ENCODE results near the gene RBM47. TPM values are rescaled to one million over a fixed set of nuclear protein-coding genes. Genes with fewer than 3 reads are reported as not detected.
"Not testable (repeated sequence)": the region's sequence is repeated elsewhere in the genome, so short reads cannot be mapped to it uniquely, and the experiment has no call there.

Gene RBM47
- total RNA-seq, 1 donor from 2014 or later: 70.6 TPM

- ATAC-seq: peak; percentile 71
These were observed 103.7 kb downstream of the RBM47 start for GRCh38 chr4:40525752-40526598.

- no peak for ATAC-seq
These were observed 105.2 kb downstream of the RBM47 start for GRCh38 chr4:40524366-40525041.

- ATAC-seq: no peak
These were observed 106.1 kb downstream of the RBM47 start for GRCh38 chr4:40523581-40523980.

GRCh38 chr4:40521957-40522356 lies 107.7 kb downstream of the RBM47 start:
- no peak for ATAC-seq

GRCh38 chr4:40520533-40520932 lies 109.1 kb downstream of the RBM47 start:
- ATAC-seq: no peak

GRCh38 chr4:40517081-40517480 lies 112.6 kb downstream of the RBM47 start:
- ATAC-seq: not testable (repeated sequence)

GRCh38 chr4:40516651-40517050 lies 113.0 kb downstream of the RBM47 start:
- peak; percentile 49 for ATAC-seq

GRCh38 chr4:40515398-40516293 lies 114.0 kb downstream of the RBM47 start:
- peak; percentile 57 for ATAC-seq

- peak; percentile 64 for ATAC-seq
These were observed 114.6 kb downstream of the RBM47 start for GRCh38 chr4:40515037-40515397.

GRCh38 chr4:40514497-40514951 lies 115.1 kb downstream of the RBM47 start:
- peak; percentile 57 for ATAC-seq

GRCh38 chr4:40511036-40511614 lies 118.5 kb downstream of the RBM47 start:
- ATAC-seq: no peak

- ATAC-seq: no peak
These were observed 121.7 kb downstream of the RBM47 start for GRCh38 chr4:40507977-40508376.

GRCh38 chr4:40506492-40506891 lies 123.2 kb downstream of the RBM47 start:
- peak; percentile 73 for ATAC-seq

- ATAC-seq: peak; percentile 3
These were observed 123.6 kb downstream of the RBM47 start for GRCh38 chr4:40506066-40506465.

- no peak for ATAC-seq
These were observed 126.7 kb downstream of the RBM47 start for GRCh38 chr4:40502934-40503333.

- ATAC-seq: peak; percentile 4
These were observed 127.4 kb downstream of the RBM47 start for GRCh38 chr4:40502220-40502619.

GRCh38 chr4:40500781-40501180 lies 128.9 kb downstream of the RBM47 start:
- no peak for ATAC-seq

- peak; percentile 63 for ATAC-seq
These were observed 136.5 kb downstream of the RBM47 start for GRCh38 chr4:40493160-40493559.

GRCh38 chr4:40492691-40493090 lies 137.0 kb downstream of the RBM47 start:
- ATAC-seq: no peak

GRCh38 chr4:40490481-40490880 lies 139.2 kb downstream of the RBM47 start:
- ATAC-seq: no peak

GRCh38 chr4:40489961-40490360 lies 139.7 kb downstream of the RBM47 start:
- ATAC-seq: no peak

- ATAC-seq: peak; percentile 81
These were observed 143.1 kb downstream of the RBM47 start for GRCh38 chr4:40486534-40486933.
